Stimulated activated CD8-positive, alpha-beta memory T cell treated with anti-CD3 and anti-CD28 coated beads, Interleukin-4, amount 100 ng/mL, for 24 hours (primary cell): ENCODE results near the gene RHOC.

Source experiments
- DNase-seq: peaks from one replicate; pipeline ENCODE4 v3.0.0-alpha.2; 2020; ENCODE audit warnings: low read depth

The RHOC gene

GRCh38 chr1:112717263-112717873 lies 10.4 kb upstream of the RHOC start:
- DNase-seq: no peak

GRCh38 chr1:112716133-112716720 lies 9.3 kb upstream of the RHOC start:
- peak; percentile 64 for DNase-seq

- peak; percentile 95 for DNase-seq
These were observed 8.5 kb upstream of the RHOC start, which contains the start of gene PPM1J for GRCh38 chr1:112715264-112716053. TSS of gene PPM1J (minus strand) at chr1:112715332. CDS start at chr1:112715301, 31 bp downstream.

GRCh38 chr1:112714313-112715263 lies 7.7 kb upstream of the RHOC start:
- no peak for DNase-seq

- no peak for DNase-seq
These were observed 6.8 kb upstream of the RHOC start for GRCh38 chr1:112713466-112714312.

GRCh38 chr1:112712701-112713128 lies 5.8 kb upstream of the RHOC start:
- DNase-seq: no peak

GRCh38 chr1:112712191-112712590 lies 5.3 kb upstream of the RHOC start:
- no peak for DNase-seq

- no peak for DNase-seq
These were observed 4.7 kb upstream of the RHOC start for GRCh38 chr1:112711670-112712069.

GRCh38 chr1:112711041-112711440 lies 4.1 kb upstream of the RHOC start:
- no peak for DNase-seq

- DNase-seq: no peak
These were observed 3.7 kb upstream of the RHOC start for GRCh38 chr1:112710586-112710985.

- DNase-seq: no peak
These were observed 3.2 kb upstream of the RHOC start for GRCh38 chr1:112710159-112710558.

- DNase-seq: no peak
These were observed 1.6 kb upstream of the RHOC start for GRCh38 chr1:112708489-112708888.

GRCh38 chr1:112708002-112708448 lies 1.1 kb upstream of the RHOC start:
- DNase-seq: no peak

- DNase-seq: no peak
These were observed 484 bp upstream of the RHOC start for GRCh38 chr1:112707221-112708001.

- DNase-seq: no peak
These were observed 1.8 kb downstream of the RHOC start for GRCh38 chr1:112704934-112705627.

GRCh38 chr1:112704391-112704933 lies 2.5 kb downstream of the RHOC start:
- no peak for DNase-seq

- DNase-seq: no peak
These were observed 3.2 kb downstream of the RHOC start for GRCh38 chr1:112703706-112704105.

GRCh38 chr1:112702420-112703261 lies 4.3 kb downstream of the RHOC start:
- no peak for DNase-seq
